GM12891 (cell line): ENCODE data around the gene RRBP1.

Experiments used
- DNase-seq: peaks from one replicate; pipeline ENCODE4 v3.0.0; 2011; ENCODE audit warnings: low spot score; ENCODE audit not compliant: insufficient read length
- FAIRE-seq: peaks from 2 replicates; lab custom pipeline; 2011; peaks lifted over from hg19 to GRCh38; lab: Jason Lieb, UNC
- PAX5 ChIP-seq: IDR thresholded peaks from 2 replicates; pipeline ENCODE4 v1.6.1; 2011; ENCODE audit warnings: low read length, moderate library complexity, mild to moderate bottlenecking; ENCODE audit not compliant: insufficient read depth, severe bottlenecking
- POLR2A ChIP-seq: IDR thresholded peaks from 2 replicates; pipeline ENCODE4 v1.6.1; 2011; ENCODE audit warnings: low read depth, low read length, control low read depth
- POLR2AphosphoS5 ChIP-seq: IDR thresholded peaks from 2 replicates; pipeline ENCODE4 v1.6.1; 2011; ENCODE audit warnings: low read depth, low read length, control low read depth
- POU2F2 ChIP-seq: IDR thresholded peaks from 2 replicates; pipeline ENCODE4 v1.6.1; 2011; ENCODE audit warnings: low read depth, mild to moderate bottlenecking, control low read depth, low read length, moderate library complexity
- SPI1 ChIP-seq: IDR thresholded peaks from 2 replicates; pipeline ENCODE4 v1.6.1; 2011; ENCODE audit warnings: low read depth, low read length, control low read depth
- TAF1 ChIP-seq: IDR thresholded peaks from 2 replicates; pipeline ENCODE4 v1.6.1; 2011; ENCODE audit warnings: low read depth, low read length, control low read depth

The RRBP1 gene

GRCh38 chr20:17584689-17585088, 97.4 kb downstream of the RRBP1 start:
- no peak for DNase-seq
- no peak for TF ChIP-seq POLR2A
- FAIRE-seq = no peak

- TF ChIP-seq POU2F2 = no peak
- no peak for TF ChIP-seq TAF1
- TF ChIP-seq PAX5 = no peak
- TF ChIP-seq SPI1 = no peak
- no peak for TF ChIP-seq POLR2AphosphoS5
- TF ChIP-seq POLR2A = no peak
- no peak for FAIRE-seq
- no peak for DNase-seq
Measured at GRCh38 chr20:17583126-17583525, 98.9 kb downstream of the RRBP1 start.

GRCh38 chr20:17580895-17581294, 101.1 kb downstream of the RRBP1 start:
- FAIRE-seq (no peak), DNase-seq (no peak)
- TF ChIP-seq SPI1 (no peak), POU2F2 (no peak), POLR2A (no peak), TAF1 (no peak), PAX5 (no peak), POLR2AphosphoS5 (no peak)

- DNase-seq = no peak
- FAIRE-seq = no peak
- TF ChIP-seq PAX5 = no peak
- no peak for TF ChIP-seq POLR2AphosphoS5
- TF ChIP-seq POLR2A = no peak
- TF ChIP-seq SPI1 = no peak
- no peak for TF ChIP-seq POU2F2
- TF ChIP-seq TAF1 = no peak
Measured at GRCh38 chr20:17579369-17580039, 102.5 kb downstream of the RRBP1 start.

GRCh38 chr20:17576215-17576614, 105.8 kb downstream of the RRBP1 start:
- TF ChIP-seq SPI1 (no peak), POLR2AphosphoS5 (no peak), TAF1 (no peak), PAX5 (no peak), POLR2A (no peak), POU2F2 (no peak)
- DNase-seq = no peak
- no peak for FAIRE-seq

GRCh38 chr20:17573463-17573862, 108.6 kb downstream of the RRBP1 start:
- FAIRE-seq = no peak

GRCh38 chr20:17572034-17572638, 109.9 kb downstream of the RRBP1 start:
- no peak for DNase-seq
- 0 out of 2 replicates have a peak, but pooled peaks have one; percentile 12 for TF ChIP-seq SPI1
- TF ChIP-seq PAX5 = no peak
- FAIRE-seq = no peak

More at GRCh38 chr20:17573463-17573862, 108.6 kb downstream of the RRBP1 start:
- no peak for DNase-seq
- no peak for TF ChIP-seq SPI1
- TF ChIP-seq POU2F2 = no peak
- TF ChIP-seq PAX5 = no peak
- TF ChIP-seq POLR2AphosphoS5 = no peak
- no peak for TF ChIP-seq TAF1
- no peak for TF ChIP-seq POLR2A

GRCh38 chr20:17571153-17571527, 110.9 kb downstream of the RRBP1 start:
- TF ChIP-seq POU2F2 (no peak), TAF1 (no peak)
- FAIRE-seq (peak; percentile 13), DNase-seq (peak; percentile 37)

- TF ChIP-seq POU2F2 = no peak
- no peak for TF ChIP-seq PAX5
- no peak for TF ChIP-seq POLR2AphosphoS5
- no peak for TF ChIP-seq SPI1
- TF ChIP-seq POLR2A = no peak
- TF ChIP-seq TAF1 = no peak
- DNase-seq (peak; percentile 30), FAIRE-seq (peak; percentile 23)
Measured at GRCh38 chr20:17570347-17571152, 111.5 kb downstream of the RRBP1 start.

- TF ChIP-seq POU2F2 = no peak
- peak; percentile 75 for TF ChIP-seq PAX5
- DNase-seq (peak; percentile 86), FAIRE-seq (peak; percentile 98)
Measured at GRCh38 chr20:17569616-17570346, 112.3 kb downstream of the RRBP1 start, which contains the start of gene DSTN. Gene DSTN, plus strand, starts transcription at chr20:17570075. Its CDS starts 134 bp downstream, at chr20:17570209.
